ENCODE measurements around the gene GPX4. TPM values are rescaled to one million over a fixed set of nuclear protein-coding genes. Genes with fewer than 3 reads are reported as not detected.

The GPX4 gene
- total RNA-seq, 6 experiments from 2014 or later: 204 to 389 (median 212) TPM

GRCh38 chr19:1093811-1094553 lies 9.8 kb upstream of the GPX4 start:
- H3K4me3 ChIP-seq: peak overlapping the region; percentile 91 to 95 (median 92)
- H3K4me1 ChIP-seq: peaks cover 0 to 32% (median 13%) of the 10 kb centered on the region in 4 donors
- ATAC-seq: peak; percentile 31 to 41 (median 37)
- peaks cover 0 to 24% (median 13%) of the 10 kb centered on the region in 4 donors for H3K36me3 ChIP-seq
- no peaks in the 10 kb centered on the region for H3K27me3 ChIP-seq
- peak overlapping the region; percentile 72 to 76 (median 73) for H3K27ac ChIP-seq
- intact Hi-C loops (cut with DNase I): no loop called here
- WGBS (ENCODE audit: insufficient coverage, low coverage, low lambda C conversion rate, missing lambda C conversion rate): 13% methylated on average over 8 of the region's 32 CpGs
- no peaks in the 10 kb centered on the region for H3K9me3 ChIP-seq
- DNase-seq: peak; percentile 75 to 89 (median 88)
- TF ChIP-seq POLR2A (IDR thresholded peaks at IDR 0.05) (peak; percentile 38), CTCF (IDR thresholded peaks at IDR 0.05) (no peak)

GRCh38 chr19:1094655-1094977 lies 9.2 kb upstream of the GPX4 start:
- WGBS (ENCODE audit: insufficient coverage, low coverage, low lambda C conversion rate, missing lambda C conversion rate): 0% methylated on average over 1 of the region's 19 CpGs
- intact Hi-C loops (cut with DNase I): no loop called here

GRCh38 chr19:1094978-1095701 lies 8.7 kb upstream of the GPX4 start, which contains the start of gene POLR2E:
Gene POLR2E (minus strand): TSS chr19:1095375. CDS start chr19:1095315, 60 bp downstream.
- 0% methylated on average over 6 of the region's 81 CpGs for WGBS (ENCODE audit: insufficient coverage, low coverage, low lambda C conversion rate, missing lambda C conversion rate)
- Histone ChIP-seq H3K27ac (peak within 1 kb of the TSS; percentile 72 to 76 (median 73)), H3K4me3 (peak within 1 kb of the TSS; percentile 91 to 95 (median 92)), H3K27me3 (no peaks in the 10 kb centered on the region), H3K4me1 (peaks cover 0 to 42% (median 17%) of the 10 kb centered on the region in 4 donors), H3K9me3 (no peaks in the 10 kb centered on the region), H3K36me3 (peaks cover 0 to 17% (median 10%) of the 10 kb centered on the region in 4 donors)
- intact Hi-C loops (cut with DNase I): no loop called here
- DNase-seq: peak; percentile 99
- peak; percentile 80 for TF ChIP-seq POLR2A (IDR thresholded peaks at IDR 0.05)
- no peak for TF ChIP-seq CTCF (IDR thresholded peaks at IDR 0.05)
- ATAC-seq: peak; percentile 77 to 82 (median 78)

More at GRCh38 chr19:1094655-1094977, 9.2 kb upstream of the GPX4 start:
- no peaks in the 10 kb centered on the region for H3K27me3 ChIP-seq
- H3K4me1 ChIP-seq: peaks cover 0 to 38% (median 17%) of the 10 kb centered on the region in 4 donors
- TF ChIP-seq POLR2A (IDR thresholded peaks at IDR 0.05) (no peak), CTCF (IDR thresholded peaks at IDR 0.05) (no peak)
- no peaks in the 10 kb centered on the region for H3K9me3 ChIP-seq
- peak overlapping the region; percentile 72 to 76 (median 73) for H3K27ac ChIP-seq
- DNase-seq: peak in 1 of 3 donors; percentile 34
- H3K4me3 ChIP-seq: peak overlapping the region; percentile 91 to 95 (median 92)
- peaks cover 0 to 18% (median 10%) of the 10 kb centered on the region in 4 donors for H3K36me3 ChIP-seq
- ATAC-seq: no peak

- WGBS (ENCODE audit: insufficient coverage, low coverage, low lambda C conversion rate, missing lambda C conversion rate): 26% methylated on average over 7 of the region's 7 CpGs
- Histone ChIP-seq H3K27me3 (no peaks in the 10 kb centered on the region), H3K9me3 (no peaks in the 10 kb centered on the region), H3K27ac (peak overlapping the region; percentile 66 to 92 (median 88)), H3K36me3 (no peaks in the 10 kb centered on the region), H3K4me3 (no peak overlapping the region), H3K4me1 (peaks cover 0 to 59% (median 26%) of the 10 kb centered on the region in 4 donors)
- peak in 2 of 3 donors; percentile 87 to 89 for DNase-seq
- no peak for TF ChIP-seq POLR2A (IDR thresholded peaks at IDR 0.05)
- no peak for TF ChIP-seq CTCF (IDR thresholded peaks at IDR 0.05)
- intact Hi-C loops (cut with DNase I): no loop called here
- peak; percentile 32 to 71 (median 58) for ATAC-seq
Observed at GRCh38 chr19:1097810-1098176, 6.0 kb upstream of the GPX4 start.
